ENCODE data around the gene GNS. TPM values are rescaled to one million over a fixed set of nuclear protein-coding genes. Genes with fewer than 3 reads are reported as not detected.

The GNS gene
- polyA plus RNA-seq, 5 donors = 60.6 to 104 (median 91.7) TPM

- DNase-seq = no peak
These were observed 80.4 kb downstream of the GNS start for GRCh38 chr12:64678835-64679234.

- DNase-seq = no peak
These were observed 81.0 kb downstream of the GNS start for GRCh38 chr12:64678248-64678647.

- no peak for DNase-seq
These were observed 83.4 kb downstream of the GNS start for GRCh38 chr12:64675795-64676194.

GRCh38 chr12:64674367-64674922, 84.8 kb downstream of the GNS start:
- no peak for DNase-seq

- no peak for DNase-seq
These were observed 85.6 kb downstream of the GNS start for GRCh38 chr12:64673490-64674169.

GRCh38 chr12:64672925-64673409, 86.2 kb downstream of the GNS start:
- peak in 1 of 2 donors; percentile 42 for DNase-seq

- DNase-seq = no peak
These were observed 87.5 kb downstream of the GNS start for GRCh38 chr12:64671681-64672080.

GRCh38 chr12:64670919-64671639, 88.1 kb downstream of the GNS start:
- no peak for DNase-seq

GRCh38 chr12:64670019-64670418, 89.2 kb downstream of the GNS start:
- DNase-seq = no peak

- no peak for DNase-seq
These were observed 89.8 kb downstream of the GNS start for GRCh38 chr12:64669270-64669842.

GRCh38 chr12:64667793-64668192, 91.4 kb downstream of the GNS start:
- no peak for DNase-seq

- DNase-seq = no peak
These were observed 92.9 kb downstream of the GNS start for GRCh38 chr12:64666054-64666914.

GRCh38 chr12:64665514-64665913, 93.7 kb downstream of the GNS start:
- no peak for DNase-seq

Other genes with a start within 250 kb of the GNS start
- gene RASSF3, start 148.9 kb downstream of the GNS start, polyA plus RNA-seq (ENCODE audit: insufficient read depth in 1 of 5, insufficient read length in 5 of 5, low replicate concordance in 1 of 5) = 10 to 100 TPM; 26.1 to 39.2 (median 31.2) TPM
- gene TBC1D30, start 65.2 kb upstream of the GNS start, polyA plus RNA-seq (ENCODE audit: insufficient read depth in 1 of 5, insufficient read length in 5 of 5, low replicate concordance in 1 of 5) = 10 to 100 TPM in 2 of 5 donors, 1 to 10 TPM in 3; 5.2 to 11.2 (median 9.1) TPM

Data from right lung (tissue), 5 donors.